GM12892 (cell line): ENCODE measurements around the gene CHMP1A.

ENCODE experiments used
- POLR2A ChIP-seq: IDR thresholded peaks from 2 replicates; pipeline ENCODE4 v1.6.1; 2011; ENCODE audit warnings: low read depth, low read length, control low read depth
- TAF1 ChIP-seq: IDR thresholded peaks from 2 replicates; pipeline ENCODE4 v1.6.1; 2011; ENCODE audit warnings: low read depth, mild to moderate bottlenecking, control low read depth, low read length, borderline replicate concordance

DNA sequence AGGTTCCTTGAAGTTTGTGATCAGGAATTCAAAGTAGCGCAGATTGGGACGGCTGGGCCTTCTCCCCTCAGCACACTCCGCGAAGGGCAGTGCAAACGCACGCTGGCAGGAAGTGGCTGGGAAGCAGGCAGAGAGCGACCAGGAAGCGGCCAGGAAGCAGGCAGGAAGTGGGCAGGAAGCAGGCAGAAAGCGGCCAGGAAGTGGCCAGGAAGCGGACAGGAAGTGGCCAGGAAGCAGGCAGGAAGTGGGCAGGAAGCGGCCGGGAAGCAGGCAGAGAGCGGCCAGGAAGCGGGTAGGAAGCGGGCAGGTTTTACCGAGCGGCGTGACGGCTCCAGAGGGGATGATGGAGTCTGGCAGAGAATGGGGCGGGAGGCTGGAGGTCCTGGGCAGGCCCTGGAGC lies 40.9 kb downstream of the CHMP1A start:
- TF ChIP-seq POLR2A, result no peak
- TF ChIP-seq TAF1, result no peak
